A549 treated with CORT108297 at 1 μM for 4 hours (cell line): Measurements from ENCODE around the gene HK2. TPM values are rescaled to one million over a fixed set of nuclear protein-coding genes. Genes with fewer than 3 reads are reported as not detected.

ENCODE experiments used
- total RNA-seq: library from RNA; stranded (reverse); fragments of 200-300 nt; extraction: Qiagen RNA extraction; gene quantifications from 5 replicates; pipeline ENCODE4 v1.2.3, GENCODE V29; 2022

The HK2 gene
- 0.90 to 1.1 TPM (median 0.98 TPM) in 5 replicates for total RNA-seq

GRCh38 chr2:74833418-74834233 is at the start of gene HK2:
TSS of gene HK2 (plus strand) at chr2:74834127. CDS start at chr2:74834581, 454 bp downstream.

Other genes starting within 250 kb of the HK2 start
- not detected in 5 replicates for gene M1AP, start 185.8 kb upstream of the HK2 start, total RNA-seq
- gene SEMA4F, start 179.9 kb upstream of the HK2 start, total RNA-seq = 8.7 to 13.8 TPM (median 11.1 TPM) in 5 replicates
- gene POLE4, start 124.5 kb downstream of the HK2 start, total RNA-seq = 99.2 to 200 TPM (median 158 TPM) in 5 replicates